ENCODE results near the gene MARCKSL1.

MARCKSL1 gene

DNA sequence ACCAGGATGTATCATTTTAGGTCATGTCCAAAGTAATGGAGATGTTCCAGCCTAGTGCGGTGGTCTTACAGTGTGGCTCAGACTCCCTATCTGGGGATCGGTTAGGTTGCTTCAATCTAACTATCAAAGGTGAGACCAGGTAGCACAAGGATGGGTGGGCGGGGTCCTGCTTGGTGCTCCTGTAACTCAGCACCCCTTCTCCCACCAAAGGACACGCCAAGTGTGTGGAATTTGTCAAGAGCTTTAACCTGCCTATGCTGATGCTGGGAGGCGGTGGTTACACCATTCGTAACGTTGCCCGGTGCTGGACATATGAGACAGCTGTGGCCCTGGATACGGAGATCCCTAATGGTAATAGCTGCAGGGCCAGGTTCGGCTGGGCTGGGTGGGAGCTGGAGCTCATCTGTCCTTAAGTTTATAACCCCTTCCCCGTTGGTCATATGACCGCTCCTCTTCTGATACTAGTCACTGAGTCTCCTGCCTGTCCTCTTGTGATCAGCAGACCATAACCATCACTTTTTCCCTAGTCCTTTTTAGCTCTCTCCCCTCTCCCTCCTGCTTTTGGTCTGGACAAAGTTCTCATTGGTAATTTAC is 5.4 kb downstream of the MARCKSL1 start:
- no peak for DNase-seq (ENCODE audit: low read depth)
- peaks cover 40% of the 10 kb centered on the region for H3K36me3 ChIP-seq (ENCODE audit: control insufficient read depth, insufficient read depth, low read length, severe bottlenecking)

DNA sequence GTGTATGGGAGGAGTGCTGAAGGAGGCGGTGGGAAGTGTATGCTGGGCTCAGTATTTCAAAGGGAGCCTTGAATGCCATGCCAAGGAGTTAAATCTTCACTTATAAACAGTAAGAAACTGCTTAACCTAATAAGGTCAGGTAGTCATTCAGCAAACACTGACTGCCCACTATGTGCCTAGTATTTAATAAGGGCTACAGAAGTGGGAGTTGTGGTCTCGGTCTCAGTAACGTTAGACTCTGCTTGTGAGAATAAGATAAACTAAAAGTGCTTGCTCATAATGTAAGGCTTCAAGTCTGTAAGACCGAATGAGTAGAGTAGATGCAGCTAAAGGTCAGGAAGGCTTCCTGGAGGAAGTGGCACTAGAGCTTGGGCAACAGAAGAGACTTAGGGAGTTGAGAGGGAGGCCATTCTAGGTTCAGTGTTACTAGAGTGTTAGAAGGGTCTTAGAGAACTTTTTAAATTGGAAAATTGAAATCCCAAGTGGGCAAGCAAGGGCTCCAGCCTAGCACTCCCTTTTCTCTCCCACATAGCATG is 6.0 kb downstream of the MARCKSL1 start:
- no peak overlapping the region for H3K4me3 ChIP-seq (ENCODE audit: low read length)
- H3K9ac ChIP-seq (ENCODE audit: low read length), result no peak overlapping the region
- H3K4me1 ChIP-seq (ENCODE audit: control insufficient read depth, insufficient read depth, low read length), result peaks cover 18% of the 10 kb centered on the region
- no peaks in the 10 kb centered on the region for H3K27me3 ChIP-seq (replicated peaks; ENCODE audit: control insufficient read depth, insufficient read depth, low read length)
- no peak for DNase-seq (ENCODE audit: low read depth)
- no peaks in the 10 kb centered on the region for H3K9me3 ChIP-seq (ENCODE audit: control insufficient read depth, low read length)
- H3K36me3 ChIP-seq (ENCODE audit: control insufficient read depth, insufficient read depth, low read length, severe bottlenecking), result peaks cover 42% of the 10 kb centered on the region

More for the DNA sequence above, 5.4 kb downstream of the MARCKSL1 start:
- no peak overlapping the region for H3K9ac ChIP-seq (ENCODE audit: low read length)
- no peak overlapping the region for H3K4me3 ChIP-seq (ENCODE audit: low read length)
- no peaks in the 10 kb centered on the region for H3K27me3 ChIP-seq (replicated peaks; ENCODE audit: control insufficient read depth, insufficient read depth, low read length)
- no peaks in the 10 kb centered on the region for H3K9me3 ChIP-seq (ENCODE audit: control insufficient read depth, low read length)
- H3K4me1 ChIP-seq (ENCODE audit: control insufficient read depth, insufficient read depth, low read length), result peaks cover 20% of the 10 kb centered on the region

DNA sequence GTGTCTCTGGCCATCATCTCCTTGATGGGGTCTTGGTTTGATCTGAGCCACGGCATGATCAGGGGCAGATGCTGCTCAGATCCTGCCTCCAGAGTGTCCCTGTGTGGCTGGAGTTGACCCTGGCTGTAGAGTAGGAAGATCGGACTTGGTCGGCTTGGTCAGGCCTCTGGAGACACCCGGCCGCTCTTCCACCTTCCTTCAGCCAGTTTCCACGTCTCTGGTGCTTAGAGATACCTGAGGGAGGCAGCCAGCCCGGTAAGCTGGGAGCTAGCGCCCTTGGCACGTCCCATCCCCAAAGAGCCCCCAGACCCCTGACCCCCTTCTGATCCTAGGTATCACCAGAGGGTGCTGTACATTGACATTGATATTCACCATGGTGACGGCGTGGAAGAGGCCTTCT is 8.8 kb downstream of the MARCKSL1 start:
- Histone ChIP-seq H3K27me3 (replicated peaks; ENCODE audit: control insufficient read depth, insufficient read depth, low read length) (no peaks in the 10 kb centered on the region), H3K9ac (ENCODE audit: low read length) (no peak overlapping the region), H3K36me3 (ENCODE audit: control insufficient read depth, insufficient read depth, low read length, severe bottlenecking) (peaks cover 43% of the 10 kb centered on the region), H3K4me1 (ENCODE audit: control insufficient read depth, insufficient read depth, low read length) (no peaks in the 10 kb centered on the region), H3K4me3 (ENCODE audit: low read length) (no peak overlapping the region), H3K9me3 (ENCODE audit: control insufficient read depth, low read length) (no peaks in the 10 kb centered on the region)
- no peak for DNase-seq (ENCODE audit: low read depth)

DNA sequence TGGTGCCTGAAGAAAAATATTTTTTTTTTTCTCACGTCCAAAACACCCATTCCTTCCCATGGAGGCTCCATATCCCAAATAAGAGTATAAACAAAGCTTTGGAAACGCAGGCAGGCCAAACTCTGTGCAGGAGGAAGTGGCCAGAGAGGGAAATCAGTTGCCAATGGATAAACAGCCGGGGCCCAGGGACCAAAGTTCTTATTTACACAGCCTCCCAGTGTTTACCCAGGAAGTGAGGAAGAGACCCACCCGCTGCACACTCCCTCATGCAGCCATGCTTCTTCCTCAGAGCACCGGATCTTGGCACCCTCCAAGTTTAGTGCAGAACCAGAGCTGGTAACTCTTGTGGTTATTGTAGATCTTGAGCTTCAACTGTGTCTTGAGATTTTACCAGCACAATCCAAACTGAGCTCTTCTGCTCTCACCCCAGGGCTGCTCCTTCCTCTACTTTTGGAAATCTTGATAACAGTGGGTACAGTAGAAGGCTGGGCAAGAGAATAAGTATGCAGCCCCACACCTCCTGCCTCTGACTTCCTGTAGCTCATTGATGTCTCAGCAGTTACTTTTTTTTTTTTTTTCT is 14.2 kb downstream of the MARCKSL1 start:
- H3K4me1 ChIP-seq (ENCODE audit: control insufficient read depth, insufficient read depth, low read length), result no peaks in the 10 kb centered on the region
- peaks cover 18% of the 10 kb centered on the region for H3K36me3 ChIP-seq (ENCODE audit: control insufficient read depth, insufficient read depth, low read length, severe bottlenecking)
- no peak for DNase-seq (ENCODE audit: low read depth)
- H3K9ac ChIP-seq (ENCODE audit: low read length), result no peak overlapping the region
- H3K4me3 ChIP-seq (ENCODE audit: low read length), result no peak overlapping the region
- H3K27me3 ChIP-seq (replicated peaks; ENCODE audit: control insufficient read depth, insufficient read depth, low read length), result no peaks in the 10 kb centered on the region
- no peaks in the 10 kb centered on the region for H3K9me3 ChIP-seq (ENCODE audit: control insufficient read depth, low read length)

GRCh38 chr1:32318127-32318869 is 17.7 kb downstream of the MARCKSL1 start:
- Histone ChIP-seq H3K27me3 (replicated peaks; ENCODE audit: control insufficient read depth, insufficient read depth, low read length) (no peaks in the 10 kb centered on the region), H3K4me3 (ENCODE audit: low read length) (no peak overlapping the region), H3K36me3 (ENCODE audit: control insufficient read depth, insufficient read depth, low read length, severe bottlenecking) (peaks cover 11% of the 10 kb centered on the region), H3K9me3 (ENCODE audit: control insufficient read depth, low read length) (no peaks in the 10 kb centered on the region), H3K9ac (ENCODE audit: low read length) (no peak overlapping the region), H3K4me1 (ENCODE audit: control insufficient read depth, insufficient read depth, low read length) (no peaks in the 10 kb centered on the region)
- DNase-seq (ENCODE audit: low read depth), result no peak

- Histone ChIP-seq H3K9me3 (ENCODE audit: control insufficient read depth, low read length) (no peaks in the 10 kb centered on the region), H3K4me3 (ENCODE audit: low read length) (no peak overlapping the region), H3K36me3 (ENCODE audit: control insufficient read depth, insufficient read depth, low read length, severe bottlenecking) (peaks cover 11% of the 10 kb centered on the region), H3K27me3 (replicated peaks; ENCODE audit: control insufficient read depth, insufficient read depth, low read length) (no peaks in the 10 kb centered on the region), H3K9ac (ENCODE audit: low read length) (no peak overlapping the region), H3K4me1 (ENCODE audit: control insufficient read depth, insufficient read depth, low read length) (no peaks in the 10 kb centered on the region)
- DNase-seq (ENCODE audit: low read depth), result no peak
These were observed 19.1 kb downstream of the MARCKSL1 start for GRCh38 chr1:32316903-32317277.

DNA sequence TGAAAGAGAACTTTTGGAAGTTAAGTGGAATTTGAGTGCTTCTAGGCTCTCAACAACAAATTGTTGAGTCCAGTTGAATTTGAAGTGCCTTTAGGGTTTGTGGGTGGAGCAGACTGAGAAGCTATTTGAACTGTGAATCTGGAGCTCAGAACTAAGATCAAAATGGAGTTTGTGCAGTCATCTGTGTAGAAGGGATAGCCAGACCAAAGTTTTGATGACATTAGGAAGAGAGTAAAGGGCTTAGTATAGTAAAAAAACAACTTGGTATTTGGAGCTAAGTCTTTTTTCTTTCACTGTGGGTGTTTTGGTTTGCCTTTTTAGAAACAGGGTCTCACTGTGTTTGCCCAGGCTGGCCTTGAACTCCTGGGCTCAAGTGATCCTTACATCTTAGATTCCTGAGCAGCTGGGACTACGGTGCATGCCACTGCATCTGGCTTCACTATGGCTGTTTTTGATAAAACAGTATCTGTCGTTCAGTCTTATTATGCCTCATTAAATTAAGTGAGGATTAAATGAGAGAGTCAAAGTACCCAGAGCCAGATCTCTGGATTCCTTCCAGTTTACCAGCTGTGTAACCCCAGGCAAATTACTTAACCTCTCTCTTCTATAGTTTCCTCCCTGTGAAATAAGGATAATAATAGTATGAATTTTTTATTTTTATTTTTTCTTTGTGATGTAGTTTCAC is 24.2 kb downstream of the MARCKSL1 start:
- Histone ChIP-seq H3K9ac (ENCODE audit: low read length) (no peak overlapping the region), H3K36me3 (ENCODE audit: control insufficient read depth, insufficient read depth, low read length, severe bottlenecking) (peaks cover 2% of the 10 kb centered on the region)
- no peak for DNase-seq (ENCODE audit: low read depth)

DNA sequence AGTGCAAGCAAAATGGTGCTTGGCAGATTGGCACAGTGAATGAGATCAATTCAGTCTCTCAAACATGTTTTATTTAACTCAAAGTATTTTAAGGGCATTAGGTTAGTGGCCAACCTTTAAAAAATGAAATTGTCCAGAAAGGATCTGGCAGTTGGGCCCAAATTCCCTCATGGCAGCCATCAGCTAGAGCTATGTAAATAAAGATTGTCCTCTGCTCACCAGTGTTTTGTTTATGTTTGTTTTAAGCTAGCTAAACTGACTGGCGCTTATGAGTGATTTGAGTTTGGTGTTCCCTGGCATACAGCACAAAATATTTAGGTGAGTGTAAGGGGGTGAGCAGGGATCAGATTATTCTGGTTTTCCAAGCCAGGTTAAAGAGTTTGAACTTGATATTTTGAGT is 26.1 kb downstream of the MARCKSL1 start:
- H3K36me3 ChIP-seq (ENCODE audit: control insufficient read depth, insufficient read depth, low read length, severe bottlenecking), result peaks cover 9% of the 10 kb centered on the region
- peaks cover 9% of the 10 kb centered on the region for H3K4me1 ChIP-seq (ENCODE audit: control insufficient read depth, insufficient read depth, low read length)
- DNase-seq (ENCODE audit: low read depth), result no peak
- H3K9me3 ChIP-seq (ENCODE audit: control insufficient read depth, low read length), result peaks cover 7% of the 10 kb centered on the region
- no peak overlapping the region for H3K4me3 ChIP-seq (ENCODE audit: low read length)
- no peaks in the 10 kb centered on the region for H3K27me3 ChIP-seq (replicated peaks; ENCODE audit: control insufficient read depth, insufficient read depth, low read length)
- no peak overlapping the region for H3K9ac ChIP-seq (ENCODE audit: low read length)

More for the DNA sequence above, 24.2 kb downstream of the MARCKSL1 start:
- Histone ChIP-seq H3K4me3 (ENCODE audit: low read length) (no peak overlapping the region), H3K27me3 (replicated peaks; ENCODE audit: control insufficient read depth, insufficient read depth, low read length) (no peaks in the 10 kb centered on the region), H3K4me1 (ENCODE audit: control insufficient read depth, insufficient read depth, low read length) (peaks cover 9% of the 10 kb centered on the region), H3K9me3 (ENCODE audit: control insufficient read depth, low read length) (no peaks in the 10 kb centered on the region)

- H3K36me3 ChIP-seq (ENCODE audit: control insufficient read depth, insufficient read depth, low read length, severe bottlenecking), result peaks cover 29% of the 10 kb centered on the region
These were observed 28.7 kb downstream of the MARCKSL1 start for GRCh38 chr1:32307324-32307723.

DNA sequence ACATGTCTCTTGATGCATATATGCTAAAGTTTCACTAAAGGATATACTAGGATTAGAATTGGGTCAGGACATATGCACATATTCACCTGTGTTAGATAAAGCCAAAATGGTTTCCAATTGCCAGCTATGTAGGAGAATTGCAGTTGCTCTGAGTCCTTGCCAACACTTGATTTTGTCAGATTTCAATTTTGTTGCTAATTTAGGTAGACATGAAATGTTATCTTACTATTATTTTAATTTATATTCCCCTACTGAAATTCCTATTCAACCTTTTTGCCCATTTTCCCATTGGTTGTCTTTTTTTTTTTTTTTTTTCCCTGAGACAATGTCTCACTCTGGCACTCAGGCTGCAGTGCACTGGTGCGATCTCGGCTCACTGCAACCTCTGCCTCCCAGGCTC is 30.7 kb downstream of the MARCKSL1 start:
- Histone ChIP-seq H3K36me3 (ENCODE audit: control insufficient read depth, insufficient read depth, low read length, severe bottlenecking) (peaks cover 29% of the 10 kb centered on the region), H3K4me3 (ENCODE audit: low read length) (no peak overlapping the region), H3K9me3 (ENCODE audit: control insufficient read depth, low read length) (peaks cover 7% of the 10 kb centered on the region), H3K9ac (ENCODE audit: low read length) (no peak overlapping the region), H3K4me1 (ENCODE audit: control insufficient read depth, insufficient read depth, low read length) (peaks cover 9% of the 10 kb centered on the region), H3K27me3 (replicated peaks; ENCODE audit: control insufficient read depth, insufficient read depth, low read length) (no peaks in the 10 kb centered on the region)
- DNase-seq (ENCODE audit: low read depth), result no peak

More at GRCh38 chr1:32307324-32307723, 28.7 kb downstream of the MARCKSL1 start:
- peak; percentile 46 for DNase-seq (ENCODE audit: low read depth)
- no peaks in the 10 kb centered on the region for H3K27me3 ChIP-seq (replicated peaks; ENCODE audit: control insufficient read depth, insufficient read depth, low read length)
- H3K4me3 ChIP-seq (ENCODE audit: low read length), result peak overlapping the region; percentile 24
- no peak overlapping the region for H3K9ac ChIP-seq (ENCODE audit: low read length)
- H3K9me3 ChIP-seq (ENCODE audit: control insufficient read depth, low read length), result peaks cover 7% of the 10 kb centered on the region
- H3K4me1 ChIP-seq (ENCODE audit: control insufficient read depth, insufficient read depth, low read length), result peaks cover 9% of the 10 kb centered on the region

Data from adipocyte (in vitro differentiated cells).